Activated B cell treated with CpG ODN at 0.5 μM for 24 hours (primary cell): ENCODE measurements around the gene RIN1. TPM values are rescaled to one million over a fixed set of nuclear protein-coding genes. Genes with fewer than 3 reads are reported as not detected.
A peak's percentile ranks its signal among the peaks of the same experiment; 100 is the strongest.
"Not testable (repeated sequence)": the region's sequence is repeated elsewhere in the genome, so short reads cannot be mapped to it uniquely, and the experiment has no call there.

Source experiments
- ATAC-seq: fragments of 200-7000 bp; cut with Tn5 transposase; one replicate; pipeline ENCODE4 v1.10.0; 2021; ENCODE audit warnings: low read depth, mild to moderate bottlenecking, moderate library complexity
- CTCF ChIA-PET: fragments of 350-600 bp; sonication (Branson Sonifier 250); formaldehyde crosslinking; loops from one replicate; lab custom pipeline; 2021; ENCODE audit warnings: antibody characterized with exemption; lab: Charles Lee
- POLR2A ChIA-PET: fragments of 350-600 bp; sonication (Branson Sonifier 250); formaldehyde crosslinking; loops from one replicate; lab custom pipeline; 2021; ENCODE audit warnings: antibody characterized with exemption; lab: Charles Lee
- DNase-seq: peaks from one replicate; pipeline ENCODE4 v3.0.0; 2022
- H3K27ac Mint-ChIP-seq: one replicate; pipeline ENCODE4 v1.8.0; 2020; ENCODE audit warnings: mixed read lengths
- H3K27me3 Mint-ChIP-seq: one replicate; pipeline ENCODE4 v1.8.0; 2021; ENCODE audit warnings: mixed read lengths
- H3K36me3 Mint-ChIP-seq: one replicate; pipeline ENCODE4 v1.8.0; 2021; ENCODE audit warnings: low read depth, mixed read lengths
- H3K4me1 Mint-ChIP-seq: one replicate; pipeline ENCODE4 v1.8.0; 2021; ENCODE audit warnings: mixed read lengths
- H3K4me3 Mint-ChIP-seq: one replicate; pipeline ENCODE4 v1.8.0; 2020; ENCODE audit warnings: mild to moderate bottlenecking, mixed read lengths
- H3K9me3 Mint-ChIP-seq: one replicate; pipeline ENCODE4 v1.8.0; 2020; ENCODE audit warnings: mixed read lengths
- intact Hi-C: fragments of 100-400 bp; cut with micrococcal nuclease; formaldehyde crosslinking; loops from one replicate; pipeline ENCODE4 v1.15.1; 2024
- total RNA-seq: library from RNA; stranded (reverse); gene quantifications from 2 replicates; pipeline ENCODE4 v1.2.3, GENCODE V29; 2022
- TF ChIP-seq, protein P1 (sequence below): fragments of 200-600 bp; IDR thresholded peaks from one replicate; pipeline ENCODE4 v1.8.0; 2022; ENCODE audit warnings: antibody characterized with exemption, mild to moderate bottlenecking

The RIN1 gene
- total RNA-seq, 1 donor from 2014 or later, result 0.98 TPM

DNA sequence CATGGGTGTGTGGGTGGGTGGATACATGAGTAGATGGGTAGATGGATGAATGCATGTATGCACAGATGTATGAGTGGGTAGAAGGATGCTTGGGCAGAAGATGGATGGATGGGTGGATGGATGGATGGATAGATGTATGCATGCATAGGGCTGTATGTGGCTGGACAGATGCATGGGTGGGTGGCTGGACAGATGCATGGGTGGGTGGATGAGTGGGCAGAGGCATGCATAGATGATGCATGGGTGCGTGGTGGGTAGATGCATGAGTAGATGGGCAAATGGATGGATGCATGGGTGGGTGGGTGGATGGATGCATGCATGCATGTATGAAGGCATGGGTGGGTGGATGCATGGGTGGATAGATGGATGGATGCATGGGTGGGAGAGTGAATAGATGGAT is 12.6 kb downstream of the RIN1 start:
- DNase-seq (no peak), ATAC-seq (no peak)
- intact Hi-C loops, result no loop called here
- Mint-ChIP-seq H3K36me3 (no peaks in the 10 kb centered on the region), H3K27me3 (no peaks in the 10 kb centered on the region), H3K4me3 (no peak overlapping the region), H3K4me1 (peaks cover 28% of the 10 kb centered on the region), H3K27ac (no peak overlapping the region), H3K9me3 (no peaks in the 10 kb centered on the region)
- ChIA-PET POLR2A (interaction anchor here (1.9 kb wide), 1 partner anchor 11 kb away, joined by 12 read pairs; no protein-coding TSS in a partner anchor), CTCF (no interaction called here)
- TF ChIP-seq, protein P1, sequence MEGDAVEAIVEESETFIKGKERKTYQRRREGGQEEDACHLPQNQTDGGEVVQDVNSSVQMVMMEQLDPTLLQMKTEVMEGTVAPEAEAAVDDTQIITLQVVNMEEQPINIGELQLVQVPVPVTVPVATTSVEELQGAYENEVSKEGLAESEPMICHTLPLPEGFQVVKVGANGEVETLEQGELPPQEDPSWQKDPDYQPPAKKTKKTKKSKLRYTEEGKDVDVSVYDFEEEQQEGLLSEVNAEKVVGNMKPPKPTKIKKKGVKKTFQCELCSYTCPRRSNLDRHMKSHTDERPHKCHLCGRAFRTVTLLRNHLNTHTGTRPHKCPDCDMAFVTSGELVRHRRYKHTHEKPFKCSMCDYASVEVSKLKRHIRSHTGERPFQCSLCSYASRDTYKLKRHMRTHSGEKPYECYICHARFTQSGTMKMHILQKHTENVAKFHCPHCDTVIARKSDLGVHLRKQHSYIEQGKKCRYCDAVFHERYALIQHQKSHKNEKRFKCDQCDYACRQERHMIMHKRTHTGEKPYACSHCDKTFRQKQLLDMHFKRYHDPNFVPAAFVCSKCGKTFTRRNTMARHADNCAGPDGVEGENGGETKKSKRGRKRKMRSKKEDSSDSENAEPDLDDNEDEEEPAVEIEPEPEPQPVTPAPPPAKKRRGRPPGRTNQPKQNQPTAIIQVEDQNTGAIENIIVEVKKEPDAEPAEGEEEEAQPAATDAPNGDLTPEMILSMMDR, result no peak

- POLR2A ChIA-PET, result no interaction called here
- CTCF ChIA-PET, result interaction anchor here (1.3 kb wide), 1 partner anchor 11 kb away, joined by 3 read pairs; no protein-coding TSS in a partner anchor
- H3K27me3 Mint-ChIP-seq, result no peaks in the 10 kb centered on the region
- no peak for DNase-seq
- intact Hi-C loops, result no loop called here
- TF ChIP-seq, protein P1, result no peak
- peaks cover 29% of the 10 kb centered on the region for H3K4me1 Mint-ChIP-seq
- H3K9me3 Mint-ChIP-seq, result no peaks in the 10 kb centered on the region
- no peak overlapping the region for H3K4me3 Mint-ChIP-seq
- no peak for ATAC-seq
- no peaks in the 10 kb centered on the region for H3K36me3 Mint-ChIP-seq
- no peak overlapping the region for H3K27ac Mint-ChIP-seq
These were observed 13.4 kb downstream of the RIN1 start for GRCh38 chr11:66322732-66323427.

DNA sequence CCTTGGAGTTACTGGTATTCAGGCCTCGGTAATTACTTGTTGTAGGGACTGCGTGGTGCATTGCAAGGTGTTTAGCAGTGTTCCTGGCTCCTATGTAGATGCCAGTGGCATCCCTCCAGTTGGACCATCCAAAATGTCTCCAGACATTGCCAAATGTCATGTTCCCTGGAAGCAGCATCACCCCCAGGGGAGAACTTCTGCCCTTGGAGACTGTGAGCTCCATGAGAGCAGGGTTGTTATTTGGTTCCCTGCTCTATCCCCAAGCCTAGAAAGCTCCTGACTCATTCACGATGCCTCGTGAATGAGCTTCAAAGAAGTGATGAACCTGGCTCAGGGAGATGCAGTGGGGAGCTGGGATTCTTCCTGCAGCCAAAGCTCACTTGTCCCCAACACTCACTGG is 14.6 kb downstream of the RIN1 start:
- Mint-ChIP-seq H3K9me3 (no peaks in the 10 kb centered on the region), H3K4me3 (no peak overlapping the region), H3K36me3 (no peaks in the 10 kb centered on the region), H3K4me1 (peaks cover 32% of the 10 kb centered on the region), H3K27me3 (no peaks in the 10 kb centered on the region), H3K27ac (no peak overlapping the region)
- ChIA-PET CTCF (interaction anchor here (1.3 kb wide), 1 partner anchor 10 kb away, joined by 3 read pairs; no protein-coding TSS in a partner anchor), POLR2A (no interaction called here)
- intact Hi-C loops, result no loop called here
- DNase-seq, result no peak
- TF ChIP-seq, protein P1, result no peak
- no peak for ATAC-seq

- DNase-seq, POLR2A ChIA-PET, H3K9me3 Mint-ChIP-seq, H3K4me3 Mint-ChIP-seq, CTCF ChIA-PET, H3K27ac Mint-ChIP-seq, H3K36me3 Mint-ChIP-seq, H3K27me3 Mint-ChIP-seq, ATAC-seq, intact Hi-C loops: not testable (repeated sequence)
- H3K4me1 Mint-ChIP-seq, result peaks cover 30% of the 10 kb centered on the region
These were observed 15.5 kb downstream of the RIN1 start for GRCh38 chr11:66320748-66321147.

DNA sequence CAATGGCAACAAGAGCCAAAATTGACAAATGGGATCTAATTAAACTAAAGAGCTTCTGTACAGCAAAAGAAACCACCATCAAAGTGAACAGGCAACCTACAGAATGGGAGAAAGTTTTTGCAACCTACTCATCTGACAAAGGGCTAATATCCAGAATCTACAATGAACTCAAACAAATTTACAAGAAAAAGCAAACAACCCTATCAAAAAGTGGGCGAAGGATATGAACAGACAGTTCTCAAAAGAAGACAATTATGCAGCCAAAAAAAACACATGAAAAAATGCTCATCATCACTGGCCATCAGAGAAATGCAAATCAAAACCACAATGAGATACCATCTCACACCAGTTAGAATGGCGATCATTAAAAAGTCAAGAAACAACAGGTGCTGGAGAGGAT is 15.9 kb downstream of the RIN1 start:
- CTCF ChIA-PET, H3K4me3 Mint-ChIP-seq, DNase-seq, intact Hi-C loops, H3K9me3 Mint-ChIP-seq, POLR2A ChIA-PET, ATAC-seq, H3K27me3 Mint-ChIP-seq, H3K27ac Mint-ChIP-seq, H3K36me3 Mint-ChIP-seq: not testable (repeated sequence)
- peaks cover 33% of the 10 kb centered on the region for H3K4me1 Mint-ChIP-seq

- DNase-seq (no peak), ATAC-seq (no peak)
- Mint-ChIP-seq H3K27ac (peak overlapping the region; percentile 90), H3K4me1 (peaks cover 42% of the 10 kb centered on the region), H3K27me3 (no peaks in the 10 kb centered on the region), H3K36me3 (no peaks in the 10 kb centered on the region), H3K9me3 (no peaks in the 10 kb centered on the region), H3K4me3 (no peak overlapping the region)
- intact Hi-C loops, result no loop called here
- CTCF ChIA-PET, result no interaction called here
- POLR2A ChIA-PET, result interaction anchor here (0.6 to 2.3 kb wide), 8 partner anchors 8 to 1779 kb away, joined by 3 to 9 read pairs (median 6); partner anchors contain the start of genes RIN1 and YIF1A
- TF ChIP-seq, protein P1, result no peak
These were observed 17.6 kb downstream of the RIN1 start for GRCh38 chr11:66318600-66318970.
